KMS-11 (cell line): Measurements from ENCODE around the gene LRRN1.

Source experiments
- H2AFZ ChIP-seq: fragments of 200-600 bp; sonication (generic); 2 replicates; pipeline ENCODE4 v1.6.1; 2016; ENCODE audit warnings: antibody characterized with exemption, mixed run types, low read depth
- H3K27ac ChIP-seq: fragments of 200-600 bp; sonication (generic); 2 replicates; pipeline ENCODE4 v1.6.1; 2016; ENCODE audit warnings: mild to moderate bottlenecking, mixed run types
- H3K27me3 ChIP-seq: fragments of 200-600 bp; sonication (generic); 2 replicates; pipeline ENCODE4 v1.6.1; 2017; ENCODE audit warnings: mild to moderate bottlenecking, low read depth, mixed run types, moderate library complexity; ENCODE audit not compliant: insufficient read depth
- H3K36me3 ChIP-seq: fragments of 200-600 bp; sonication (generic); 2 replicates; pipeline ENCODE4 v1.6.1; 2017; ENCODE audit warnings: mild to moderate bottlenecking, mixed run types; ENCODE audit not compliant: insufficient read depth
- H3K4me1 ChIP-seq: fragments of 200-600 bp; sonication (generic); 2 replicates; pipeline ENCODE4 v1.6.1; 2016; ENCODE audit warnings: mild to moderate bottlenecking, low read depth, mixed run types; ENCODE audit not compliant: poor library complexity, severe bottlenecking
- H3K4me2 ChIP-seq: fragments of 200-600 bp; sonication (generic); 2 replicates; pipeline ENCODE4 v1.7.0; 2016; ENCODE audit warnings: mild to moderate bottlenecking, mixed run types
- H3K4me3 ChIP-seq: fragments of 200-600 bp; sonication (generic); IDR thresholded peaks from 2 replicates; pipeline ENCODE4 v1.6.1; 2017; ENCODE audit warnings: low read depth, low read length, mixed read lengths; ENCODE audit not compliant: insufficient read depth
- H3K79me2 ChIP-seq: fragments of 200-600 bp; sonication (generic); 2 replicates; pipeline ENCODE4 v1.6.1; 2016; ENCODE audit warnings: low read depth, mixed run types; ENCODE audit not compliant: insufficient read depth
- H3K9ac ChIP-seq: fragments of 200-600 bp; sonication (generic); 2 replicates; pipeline ENCODE4 v1.6.1; 2016; ENCODE audit warnings: mild to moderate bottlenecking, mixed run types
- H4K20me1 ChIP-seq: fragments of 200-600 bp; sonication (generic); 2 replicates; pipeline ENCODE4 v1.6.1; 2016; ENCODE audit warnings: mild to moderate bottlenecking, mixed run types; ENCODE audit not compliant: insufficient read depth
- CTCF ChIP-seq: fragments of 200-600 bp; sonication (generic); conservative IDR thresholded peaks from 2 replicates; pipeline ENCODE4 v1.6.1; 2017; ENCODE audit warnings: low read depth, mild to moderate bottlenecking, antibody characterized with exemption, low read length, moderate library complexity, mixed read lengths

The LRRN1 gene

GRCh38 chr3:3806092-3806491 is 6.9 kb downstream of the LRRN1 start:
- Histone ChIP-seq H3K4me1 (peaks cover 6% of the 10 kb centered on the region), H2AFZ (no peak overlapping the region)

DNA sequence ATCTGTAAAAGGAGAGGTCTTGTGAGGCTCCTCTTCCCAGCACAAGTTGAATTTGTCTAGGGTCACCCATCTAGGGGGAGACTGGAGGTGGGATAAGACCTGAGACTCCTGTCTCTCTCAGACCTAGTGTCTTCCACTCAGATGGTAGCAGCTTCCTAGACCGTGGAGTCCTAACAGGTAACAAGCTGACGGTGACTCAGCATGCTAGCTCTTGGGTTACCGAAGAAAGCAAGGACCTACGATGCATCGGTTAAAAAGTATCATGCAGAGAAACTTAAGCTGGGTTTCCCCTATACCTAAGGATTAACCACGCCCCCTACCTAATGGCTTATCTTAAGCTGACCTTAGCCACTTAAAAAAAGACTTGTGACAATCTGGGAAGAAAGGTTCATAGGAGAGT is 7.6 kb downstream of the LRRN1 start:
- Histone ChIP-seq H3K27ac (no peak overlapping the region), H3K4me1 (peaks cover under 1% of the 10 kb centered on the region), H3K79me2 (no peaks in the 10 kb centered on the region), H3K27me3 (no peaks in the 10 kb centered on the region), H3K4me2 (no peak overlapping the region), H3K36me3 (no peaks in the 10 kb centered on the region), H4K20me1 (no peaks in the 10 kb centered on the region), H3K4me3 (no peak overlapping the region), H3K9ac (no peak overlapping the region), H2AFZ (no peak overlapping the region)
- TF ChIP-seq CTCF, result no peak

More at GRCh38 chr3:3806092-3806491, 6.9 kb downstream of the LRRN1 start:
- no peak for TF ChIP-seq CTCF
- no peaks in the 10 kb centered on the region for H3K36me3 ChIP-seq
- no peaks in the 10 kb centered on the region; the same call in 1 of the 2 replicates for H3K79me2 ChIP-seq
- no peaks in the 10 kb centered on the region for H4K20me1 ChIP-seq
- H3K4me2 ChIP-seq, result no peak overlapping the region
- no peaks in the 10 kb centered on the region for H3K27me3 ChIP-seq
- H3K27ac ChIP-seq, result no peak overlapping the region
- H3K4me3 ChIP-seq, result no peak overlapping the region
- no peak overlapping the region for H3K9ac ChIP-seq

DNA sequence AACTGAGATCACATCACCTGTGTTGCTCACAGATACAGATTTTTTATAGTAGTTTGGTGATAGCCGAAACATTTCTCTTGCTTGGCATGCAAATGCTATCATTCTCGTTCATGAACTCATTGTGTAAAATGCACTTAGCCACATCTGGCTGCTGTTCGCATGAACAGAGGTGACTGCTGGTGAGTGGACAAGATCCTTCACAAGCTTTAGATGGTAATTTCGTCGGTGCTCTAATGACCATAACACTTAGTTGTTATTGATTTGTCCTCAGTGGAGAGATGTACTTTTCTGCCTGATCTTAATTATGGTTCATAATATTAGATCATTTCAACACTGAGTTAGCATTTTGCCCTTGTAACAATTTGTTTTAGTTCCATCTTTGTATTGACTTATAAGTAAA is 13.8 kb downstream of the LRRN1 start:
- no peaks in the 10 kb centered on the region for H3K27me3 ChIP-seq
- no peaks in the 10 kb centered on the region for H3K4me1 ChIP-seq
- H3K4me3 ChIP-seq, result no peak overlapping the region
- H3K79me2 ChIP-seq, result no peaks in the 10 kb centered on the region
- no peaks in the 10 kb centered on the region for H4K20me1 ChIP-seq
- H3K9ac ChIP-seq, result no peak overlapping the region
- H3K4me2 ChIP-seq, result no peak overlapping the region
- no peaks in the 10 kb centered on the region for H3K36me3 ChIP-seq
- no peak overlapping the region for H3K27ac ChIP-seq
- no peak overlapping the region for H2AFZ ChIP-seq
- no peak for TF ChIP-seq CTCF

DNA sequence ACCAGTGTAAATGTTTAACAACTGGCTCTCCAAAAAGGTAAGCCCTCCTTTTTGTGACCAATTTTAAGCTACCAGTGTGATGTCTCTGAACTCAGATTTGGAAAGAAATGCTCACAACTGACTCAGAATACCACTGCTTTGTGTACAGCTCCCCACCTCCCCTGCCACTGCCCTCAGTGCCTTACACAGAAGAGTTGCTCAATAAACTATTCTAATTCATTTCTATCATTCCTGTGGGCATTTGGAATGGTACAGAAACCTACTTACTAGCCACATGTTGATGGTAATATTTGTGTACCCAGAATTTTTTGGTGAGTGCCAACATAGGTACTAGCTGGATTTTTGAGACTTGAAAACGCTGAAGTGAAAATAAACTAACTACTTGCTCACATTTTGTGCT is 16.0 kb downstream of the LRRN1 start:
- no peak for TF ChIP-seq CTCF
- Histone ChIP-seq H3K27ac (no peak overlapping the region), H3K4me1 (no peaks in the 10 kb centered on the region), H3K79me2 (no peaks in the 10 kb centered on the region), H2AFZ (no peak overlapping the region), H3K9ac (no peak overlapping the region), H3K4me2 (no peak overlapping the region), H4K20me1 (no peaks in the 10 kb centered on the region), H3K27me3 (no peaks in the 10 kb centered on the region), H3K36me3 (no peaks in the 10 kb centered on the region), H3K4me3 (no peak overlapping the region)
